Endothelial cell (in vitro differentiated cells): ENCODE data around the gene CACNA1A. TPM values are rescaled to one million over a fixed set of nuclear protein-coding genes. Genes with fewer than 3 reads are reported as not detected.
A peak's percentile ranks its signal among the peaks of the same experiment; 100 is the strongest.

Experiments
- DNase-seq: peaks from one replicate; pipeline ENCODE4 v3.0.0; 2021; ENCODE audit warnings: low spot score
- H3K27ac Mint-ChIP-seq: one replicate; pipeline ENCODE4 v1.8.0; 2021; ENCODE audit warnings: mixed read lengths, inconsistent platforms; ENCODE audit not compliant: unreplicated experiment
- H3K27me3 Mint-ChIP-seq: one replicate; pipeline ENCODE4 v1.8.0; 2021; ENCODE audit warnings: mild to moderate bottlenecking, moderate library complexity, mixed read lengths, inconsistent platforms; ENCODE audit not compliant: unreplicated experiment
- H3K36me3 Mint-ChIP-seq: one replicate; pipeline ENCODE4 v1.8.0; 2021; ENCODE audit warnings: mild to moderate bottlenecking, low read depth, mixed read lengths, inconsistent platforms; ENCODE audit not compliant: unreplicated experiment
- H3K4me1 Mint-ChIP-seq: one replicate; pipeline ENCODE4 v1.8.0; 2021; ENCODE audit warnings: mild to moderate bottlenecking, mixed read lengths, inconsistent platforms; ENCODE audit not compliant: unreplicated experiment
- H3K4me3 Mint-ChIP-seq: one replicate; pipeline ENCODE4 v1.8.0; 2021; ENCODE audit warnings: mild to moderate bottlenecking, mixed read lengths, inconsistent platforms; ENCODE audit not compliant: unreplicated experiment
- H3K9me3 Mint-ChIP-seq: one replicate; pipeline ENCODE4 v1.8.0; 2021; ENCODE audit warnings: mixed read lengths, inconsistent platforms; ENCODE audit not compliant: unreplicated experiment
- total RNA-seq: library from RNA; stranded (reverse); fragmentation: NEBNext Ultra II Directional; extraction: Animal tissue kit (Norgen Biotek cat#: 25700); gene quantifications from one replicate; pipeline ENCODE4 v1.2.1, GENCODE V29; 2021; ENCODE audit not compliant: unreplicated experiment
- TF ChIP-seq, protein P1 (sequence below): fragments of 200-600 bp; sonication (generic); IDR thresholded peaks from one replicate; pipeline ENCODE4 v1.5.0; 2021; ENCODE audit warnings: antibody characterized with exemption; ENCODE audit not compliant: unreplicated experiment

Gene CACNA1A
- total RNA-seq, 1 donor from 2014 or later: 9.0 TPM

DNA sequence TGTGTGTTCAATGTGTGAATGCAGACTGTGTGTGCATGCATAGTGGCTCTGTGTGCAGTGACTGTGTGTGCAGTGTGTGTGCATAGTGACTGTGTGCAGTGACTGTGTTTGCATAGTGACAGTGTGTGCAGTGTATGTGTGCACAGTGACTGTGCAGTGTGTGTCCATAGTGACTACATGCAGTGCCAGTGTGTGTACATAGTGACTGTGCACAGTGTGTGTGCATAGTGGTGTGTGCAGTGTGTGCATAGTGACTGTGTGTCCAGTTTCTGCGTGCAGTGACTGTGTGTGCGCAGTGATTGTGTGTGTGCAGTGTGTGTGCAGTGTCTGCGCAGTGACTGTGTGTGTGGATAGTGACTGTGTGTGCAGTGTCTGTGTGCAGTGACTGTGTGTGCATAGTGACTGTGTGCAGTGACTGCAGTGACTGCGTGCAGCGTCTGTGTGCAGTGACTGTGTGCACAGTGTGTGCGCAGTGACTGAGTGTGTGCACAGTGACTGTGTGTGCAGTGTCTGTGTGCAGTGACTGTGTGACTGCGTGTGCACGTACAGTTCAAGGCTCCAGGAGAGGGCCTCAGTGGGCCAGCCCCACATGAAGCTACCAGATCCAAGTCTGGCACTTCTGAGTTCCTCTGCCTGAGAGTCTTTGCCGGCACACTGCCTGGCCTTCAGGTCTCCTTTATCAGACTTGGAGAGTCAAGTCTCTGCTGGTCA is 265.8 kb downstream of the CACNA1A start:
- H3K4me3 Mint-ChIP-seq: no peak overlapping the region
- H3K36me3 Mint-ChIP-seq: peaks cover 6% of the 10 kb centered on the region
- peaks cover 8% of the 10 kb centered on the region for H3K27me3 Mint-ChIP-seq
- no peak for DNase-seq
- no peak overlapping the region for H3K27ac Mint-ChIP-seq
- H3K4me1 Mint-ChIP-seq: peaks cover 19% of the 10 kb centered on the region
- TF ChIP-seq, protein P1, sequence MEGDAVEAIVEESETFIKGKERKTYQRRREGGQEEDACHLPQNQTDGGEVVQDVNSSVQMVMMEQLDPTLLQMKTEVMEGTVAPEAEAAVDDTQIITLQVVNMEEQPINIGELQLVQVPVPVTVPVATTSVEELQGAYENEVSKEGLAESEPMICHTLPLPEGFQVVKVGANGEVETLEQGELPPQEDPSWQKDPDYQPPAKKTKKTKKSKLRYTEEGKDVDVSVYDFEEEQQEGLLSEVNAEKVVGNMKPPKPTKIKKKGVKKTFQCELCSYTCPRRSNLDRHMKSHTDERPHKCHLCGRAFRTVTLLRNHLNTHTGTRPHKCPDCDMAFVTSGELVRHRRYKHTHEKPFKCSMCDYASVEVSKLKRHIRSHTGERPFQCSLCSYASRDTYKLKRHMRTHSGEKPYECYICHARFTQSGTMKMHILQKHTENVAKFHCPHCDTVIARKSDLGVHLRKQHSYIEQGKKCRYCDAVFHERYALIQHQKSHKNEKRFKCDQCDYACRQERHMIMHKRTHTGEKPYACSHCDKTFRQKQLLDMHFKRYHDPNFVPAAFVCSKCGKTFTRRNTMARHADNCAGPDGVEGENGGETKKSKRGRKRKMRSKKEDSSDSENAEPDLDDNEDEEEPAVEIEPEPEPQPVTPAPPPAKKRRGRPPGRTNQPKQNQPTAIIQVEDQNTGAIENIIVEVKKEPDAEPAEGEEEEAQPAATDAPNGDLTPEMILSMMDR: no peak
- H3K9me3 Mint-ChIP-seq: peaks cover 7% of the 10 kb centered on the region

DNA sequence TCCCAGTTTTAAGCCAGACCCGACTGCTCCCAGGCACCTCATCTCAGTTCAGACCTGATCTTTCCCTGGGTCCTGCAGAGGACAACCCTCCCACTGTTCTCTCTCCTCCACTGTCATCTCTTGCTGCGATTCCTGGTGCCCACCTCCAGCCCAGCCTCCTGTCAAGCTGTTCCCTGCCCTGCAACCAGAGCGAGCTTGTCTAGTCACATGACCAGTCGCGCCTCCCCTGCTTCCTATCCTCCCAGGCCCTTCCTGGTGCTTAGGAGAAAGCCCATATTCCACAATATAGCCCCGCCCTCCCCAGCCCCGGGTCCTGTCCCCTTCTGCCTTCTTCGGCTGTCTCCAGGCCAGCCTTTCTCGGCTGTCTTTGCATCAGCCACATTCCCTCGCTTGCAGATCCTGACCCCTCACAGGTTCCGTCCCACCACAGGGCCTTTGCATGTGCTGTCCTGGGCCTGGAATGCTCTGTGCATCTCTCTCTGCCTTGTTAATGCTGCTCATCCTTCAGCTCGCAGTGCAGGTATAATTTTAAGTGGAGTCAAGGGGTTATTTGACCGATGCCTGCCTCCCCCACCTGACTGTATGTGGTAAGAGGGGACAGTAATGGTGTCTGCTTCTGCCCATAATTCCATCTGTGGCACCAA is 267.3 kb downstream of the CACNA1A start:
- H3K27me3 Mint-ChIP-seq: peaks cover 8% of the 10 kb centered on the region
- peaks cover 19% of the 10 kb centered on the region for H3K4me1 Mint-ChIP-seq
- H3K9me3 Mint-ChIP-seq: peaks cover 14% of the 10 kb centered on the region
- no peak overlapping the region for H3K27ac Mint-ChIP-seq
- peak overlapping the region; percentile 73 for H3K4me3 Mint-ChIP-seq
- peaks cover 15% of the 10 kb centered on the region for H3K36me3 Mint-ChIP-seq
- no peak for DNase-seq
- TF ChIP-seq, protein P1: no peak

DNA sequence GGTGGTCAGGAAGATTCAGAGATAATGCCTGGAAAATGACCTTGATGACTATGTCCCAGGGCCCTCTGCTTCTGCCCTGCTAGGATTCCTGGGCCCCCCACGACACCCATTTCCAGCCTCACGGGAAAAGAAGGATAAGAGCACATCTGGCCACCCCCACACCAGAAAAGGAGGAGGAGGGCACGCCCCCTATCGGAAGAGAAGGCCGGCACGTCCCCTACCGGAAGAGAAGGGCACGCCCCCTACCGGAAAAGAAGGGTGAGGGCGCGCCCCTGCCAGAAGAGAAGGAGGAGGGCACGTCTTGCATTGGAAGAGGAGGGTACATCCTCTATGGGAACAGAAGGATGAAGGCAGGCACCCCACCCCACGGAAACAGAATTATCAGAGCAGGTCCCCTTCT is 271.8 kb downstream of the CACNA1A start:
- Mint-ChIP-seq H3K27ac (peak overlapping the region; percentile 61), H3K27me3 (peaks cover 9% of the 10 kb centered on the region), H3K36me3 (peaks cover 15% of the 10 kb centered on the region), H3K9me3 (peaks cover 14% of the 10 kb centered on the region), H3K4me3 (peak overlapping the region; percentile 66), H3K4me1 (peaks cover 7% of the 10 kb centered on the region)
- TF ChIP-seq, protein P1: peak; percentile 60
- DNase-seq: no peak

DNA sequence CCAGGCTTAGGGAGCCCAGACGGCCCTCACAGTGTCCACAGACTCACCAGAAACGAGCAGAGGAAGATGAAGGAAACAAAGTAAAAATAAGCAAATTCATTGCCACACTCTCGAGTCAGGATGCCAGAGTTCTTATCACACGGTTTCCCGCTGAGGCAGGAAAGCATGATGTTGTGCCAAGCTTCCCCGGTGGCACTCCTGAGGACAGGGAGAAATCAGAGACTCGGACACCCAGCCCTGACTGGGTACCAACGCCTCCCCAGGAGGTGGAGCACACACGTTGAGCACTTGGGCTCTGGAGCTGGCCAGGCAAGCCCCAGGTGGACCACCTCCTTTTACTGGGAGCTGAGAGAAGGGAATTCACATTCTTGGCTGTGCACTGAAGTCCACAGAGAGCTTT is 274.6 kb downstream of the CACNA1A start:
- H3K9me3 Mint-ChIP-seq: peaks cover 14% of the 10 kb centered on the region
- H3K4me3 Mint-ChIP-seq: no peak overlapping the region
- peaks cover 4% of the 10 kb centered on the region for H3K27me3 Mint-ChIP-seq
- H3K4me1 Mint-ChIP-seq: no peaks in the 10 kb centered on the region
- peaks cover 21% of the 10 kb centered on the region for H3K36me3 Mint-ChIP-seq
- no peak overlapping the region for H3K27ac Mint-ChIP-seq
- no peak for DNase-seq
- TF ChIP-seq, protein P1: no peak

DNA sequence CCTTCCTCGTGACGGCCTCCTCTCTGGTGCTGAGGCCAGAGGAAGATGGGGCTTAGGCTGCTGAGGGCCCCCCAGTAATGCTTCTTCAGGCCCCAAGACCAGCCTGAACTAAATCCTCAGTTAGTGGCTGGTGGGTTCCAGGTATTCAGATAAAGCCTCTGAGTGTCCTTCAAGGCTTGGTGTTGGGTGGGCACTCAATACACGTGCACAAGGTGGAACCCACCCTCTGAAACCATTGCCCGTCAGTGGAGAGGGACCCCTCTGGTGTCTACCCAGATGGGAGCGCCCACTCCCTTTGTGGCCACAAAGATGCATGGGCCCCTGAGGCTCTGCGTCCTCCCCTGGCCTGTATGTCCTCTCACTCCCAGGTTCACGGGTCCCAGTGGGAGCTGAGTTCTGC is 277.0 kb downstream of the CACNA1A start:
- H3K27me3 Mint-ChIP-seq: peaks cover 3% of the 10 kb centered on the region
- H3K9me3 Mint-ChIP-seq: peaks cover under 1% of the 10 kb centered on the region
- H3K4me3 Mint-ChIP-seq: no peak overlapping the region
- no peak for DNase-seq
- TF ChIP-seq, protein P1: no peak
- H3K36me3 Mint-ChIP-seq: peaks cover 6% of the 10 kb centered on the region
- H3K27ac Mint-ChIP-seq: no peak overlapping the region
- no peaks in the 10 kb centered on the region for H3K4me1 Mint-ChIP-seq
